ENCODE results near the gene RNF152. TPM values are rescaled to one million over a fixed set of nuclear protein-coding genes. Genes with fewer than 3 reads are reported as not detected.

RNF152 gene
- total and polyA plus RNA-seq, 12 donors: 1.5 to 31.1 (median 11.2) TPM

DNA sequence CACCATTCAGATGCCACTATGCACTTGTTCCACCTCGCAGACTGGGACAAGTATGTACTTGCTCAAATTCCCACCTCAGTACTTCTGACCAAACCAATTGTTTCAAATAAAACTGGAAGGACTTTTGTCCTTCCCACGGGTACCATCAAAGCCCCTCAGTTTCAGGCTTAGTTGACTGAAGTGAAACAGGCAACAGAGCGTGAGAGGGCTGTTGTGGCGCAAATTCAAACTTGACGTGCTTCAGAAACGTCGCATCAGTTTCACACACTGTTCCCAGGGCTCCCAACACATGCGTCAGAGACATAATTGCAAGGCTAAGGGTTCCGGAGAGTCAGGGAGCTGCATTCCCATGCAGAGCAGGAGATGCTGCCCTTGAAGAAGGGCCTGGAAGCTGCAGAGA lies 33.7 kb downstream of the RNF152 start:
- DNase-seq: no peak
- H3K4me3 ChIP-seq: no peak overlapping the region
- H3K27me3 ChIP-seq: no peaks in the 10 kb centered on the region
- TF ChIP-seq, protein P1, sequence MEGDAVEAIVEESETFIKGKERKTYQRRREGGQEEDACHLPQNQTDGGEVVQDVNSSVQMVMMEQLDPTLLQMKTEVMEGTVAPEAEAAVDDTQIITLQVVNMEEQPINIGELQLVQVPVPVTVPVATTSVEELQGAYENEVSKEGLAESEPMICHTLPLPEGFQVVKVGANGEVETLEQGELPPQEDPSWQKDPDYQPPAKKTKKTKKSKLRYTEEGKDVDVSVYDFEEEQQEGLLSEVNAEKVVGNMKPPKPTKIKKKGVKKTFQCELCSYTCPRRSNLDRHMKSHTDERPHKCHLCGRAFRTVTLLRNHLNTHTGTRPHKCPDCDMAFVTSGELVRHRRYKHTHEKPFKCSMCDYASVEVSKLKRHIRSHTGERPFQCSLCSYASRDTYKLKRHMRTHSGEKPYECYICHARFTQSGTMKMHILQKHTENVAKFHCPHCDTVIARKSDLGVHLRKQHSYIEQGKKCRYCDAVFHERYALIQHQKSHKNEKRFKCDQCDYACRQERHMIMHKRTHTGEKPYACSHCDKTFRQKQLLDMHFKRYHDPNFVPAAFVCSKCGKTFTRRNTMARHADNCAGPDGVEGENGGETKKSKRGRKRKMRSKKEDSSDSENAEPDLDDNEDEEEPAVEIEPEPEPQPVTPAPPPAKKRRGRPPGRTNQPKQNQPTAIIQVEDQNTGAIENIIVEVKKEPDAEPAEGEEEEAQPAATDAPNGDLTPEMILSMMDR (IDR thresholded peaks at IDR 0.05): no peak
- no peak for TF ChIP-seq POLR2A (IDR thresholded peaks at IDR 0.05)
- no peak overlapping the region for H3K27ac ChIP-seq
- H3K4me1 ChIP-seq (replicated peaks in 1 of 2): peaks cover 0 to 4% of the 10 kb centered on the region in 2 donors
- intact Hi-C loops (cut with DNase I): no loop called here
- 91 to 97% (median 93%) methylated on average over 9 of the region's 9 CpGs for WGBS, 4 donors
- H3K9me3 ChIP-seq (replicated peaks in 1 of 3): no peaks in the 10 kb centered on the region
- H3K36me3 ChIP-seq (replicated peaks in 1 of 2): no peaks in the 10 kb centered on the region

GRCh38 chr18:61856678-61857077 lies 36.1 kb downstream of the RNF152 start:
- Histone ChIP-seq H3K36me3 (replicated peaks in 1 of 2) (no peaks in the 10 kb centered on the region), H3K27ac (no peak overlapping the region), H3K9me3 (replicated peaks in 1 of 3) (no peaks in the 10 kb centered on the region), H3K27me3 (no peaks in the 10 kb centered on the region), H3K4me1 (replicated peaks in 1 of 2) (peaks cover 0 to 4% of the 10 kb centered on the region in 2 donors), H3K4me3 (no peak overlapping the region)
- no peak for TF ChIP-seq POLR2A (IDR thresholded peaks at IDR 0.05)
- TF ChIP-seq, protein P1 (IDR thresholded peaks at IDR 0.05): no peak
- 84 to 89% (median 87%) methylated on average over 4 of the region's 4 CpGs for WGBS, 4 donors
- DNase-seq: no peak
- intact Hi-C loops (cut with DNase I): no loop called here

GRCh38 chr18:61855449-61856378 lies 37.1 kb downstream of the RNF152 start:
- intact Hi-C loops (cut with DNase I): no loop called here
- H3K4me1 ChIP-seq (replicated peaks in 1 of 2): peaks cover 0 to 4% of the 10 kb centered on the region in 2 donors
- no peak for TF ChIP-seq POLR2A (IDR thresholded peaks at IDR 0.05)
- TF ChIP-seq, protein P1 (IDR thresholded peaks at IDR 0.05): no peak
- no peak for DNase-seq
- no peaks in the 10 kb centered on the region for H3K27me3 ChIP-seq
- no peaks in the 10 kb centered on the region for H3K9me3 ChIP-seq (replicated peaks in 1 of 3)
- no peak overlapping the region for H3K4me3 ChIP-seq
- H3K27ac ChIP-seq: no peak overlapping the region
- H3K36me3 ChIP-seq (replicated peaks in 1 of 2): no peaks in the 10 kb centered on the region
- WGBS, 4 donors: 94 to 97% (median 96%) methylated on average over 16 to 19 of the region's 19 CpGs

DNA sequence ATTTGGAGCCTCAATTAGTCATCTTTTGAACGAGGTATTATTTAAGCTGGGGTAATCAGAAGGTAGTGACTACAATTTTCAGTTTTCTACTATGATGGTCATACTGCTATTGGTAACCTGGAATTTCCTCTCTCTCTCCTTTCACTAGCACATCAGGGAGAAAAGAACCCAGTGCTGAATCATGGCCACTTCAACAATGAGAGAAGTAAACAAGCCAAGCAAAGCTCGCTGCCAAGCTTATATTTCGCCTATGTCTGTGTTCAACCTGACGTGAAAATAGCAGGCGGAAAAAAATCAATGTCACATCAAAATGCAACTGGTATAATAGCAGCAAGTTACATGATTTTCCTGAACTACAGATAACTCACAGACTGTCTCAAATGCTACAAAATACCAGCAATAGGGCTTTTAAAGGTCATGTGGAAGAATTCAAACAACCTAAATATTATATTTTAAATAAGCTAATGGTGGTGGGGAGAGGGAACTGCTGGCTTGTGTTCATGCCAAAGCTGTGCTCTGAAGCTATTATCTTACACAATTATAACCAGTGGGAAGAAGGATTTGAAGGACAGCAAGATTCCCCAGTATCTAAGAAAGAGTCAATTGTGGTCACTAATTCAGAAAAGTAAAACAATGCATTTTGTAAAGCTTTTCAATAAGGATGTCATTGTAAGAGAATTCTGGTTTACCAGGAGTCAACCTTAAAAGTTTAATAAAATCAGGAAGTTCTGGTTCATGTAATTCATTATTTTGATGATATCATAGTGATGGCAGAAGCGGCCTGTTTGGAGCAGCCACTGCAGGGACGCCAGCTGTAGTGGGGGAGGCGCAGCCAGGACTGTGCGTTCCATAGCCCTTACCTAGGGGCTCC lies 38.0 kb downstream of the RNF152 start:
- Histone ChIP-seq H3K9me3 (replicated peaks in 1 of 3) (no peaks in the 10 kb centered on the region), H3K36me3 (replicated peaks in 1 of 2) (no peaks in the 10 kb centered on the region), H3K27me3 (no peaks in the 10 kb centered on the region), H3K27ac (no peak overlapping the region), H3K4me1 (replicated peaks in 1 of 2) (peaks cover 0 to 4% of the 10 kb centered on the region in 2 donors), H3K4me3 (no peak overlapping the region)
- no peak for DNase-seq
- WGBS, 4 donors: 75 to 79% (median 77%) methylated on average over 9 of the region's 9 CpGs
- TF ChIP-seq, protein P1 (IDR thresholded peaks at IDR 0.05): no peak
- no peak for TF ChIP-seq POLR2A (IDR thresholded peaks at IDR 0.05)
- intact Hi-C loops (cut with DNase I): no loop called here

All from adrenal gland (tissue), 12 donors.